ENCODE results near the gene CBR4.

CBR4 gene

DNA sequence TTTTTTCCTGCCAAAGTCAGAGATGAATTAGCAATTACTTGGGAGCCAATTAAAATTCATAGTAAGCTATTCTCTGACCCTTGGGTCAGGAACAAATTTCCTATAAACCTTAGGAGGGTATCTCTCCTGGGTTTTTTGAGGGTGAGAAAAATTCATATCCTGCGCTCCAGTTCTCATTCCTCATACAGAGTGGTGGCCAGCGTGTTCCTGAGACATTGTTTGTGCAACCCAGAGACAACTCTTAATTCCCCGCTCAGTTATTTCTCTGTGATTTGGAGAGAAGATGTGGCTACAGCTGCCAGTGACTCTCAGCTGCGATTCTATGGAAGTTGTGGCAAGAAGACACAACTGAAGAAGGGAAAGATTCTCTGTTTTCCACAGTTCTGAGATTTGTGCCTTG lies 37.9 kb upstream of the CBR4 start:
- Histone ChIP-seq H3K36me3 (ENCODE audit: control insufficient read depth, low read length) (no peaks in the 10 kb centered on the region), H3F3A (ENCODE audit: control insufficient read depth, insufficient read depth) (no peaks in the 10 kb centered on the region), H3K27me3 (ENCODE audit: control insufficient read depth, low read length) (no peaks in the 10 kb centered on the region), H3K4me1 (ENCODE audit: control insufficient read depth, low read length) (no peaks in the 10 kb centered on the region), H4K20me1 (ENCODE audit: control insufficient read depth, insufficient read depth, low read depth, low read length) (no peaks in the 10 kb centered on the region), H3K9me3 (ENCODE audit: control insufficient read depth, insufficient read depth, low read length) (no peaks in the 10 kb centered on the region), H3K4me2 (ENCODE audit: low read length) (no peak overlapping the region), H3K27ac (ENCODE audit: low read depth, low read length) (no peak overlapping the region), H3K4me3 (ENCODE audit: low read length) (no peak overlapping the region), H3K79me2 (ENCODE audit: control insufficient read depth, low read length) (no peaks in the 10 kb centered on the region), H3K9me2 (replicated peaks; ENCODE audit: control insufficient read depth, low read length) (no peaks in the 10 kb centered on the region)
- TF ChIP-seq EZH2phosphoT487 (IDR thresholded peaks at IDR 0.05; ENCODE audit: borderline replicate concordance, low read length) = no peak
- TF ChIP-seq, protein P1, sequence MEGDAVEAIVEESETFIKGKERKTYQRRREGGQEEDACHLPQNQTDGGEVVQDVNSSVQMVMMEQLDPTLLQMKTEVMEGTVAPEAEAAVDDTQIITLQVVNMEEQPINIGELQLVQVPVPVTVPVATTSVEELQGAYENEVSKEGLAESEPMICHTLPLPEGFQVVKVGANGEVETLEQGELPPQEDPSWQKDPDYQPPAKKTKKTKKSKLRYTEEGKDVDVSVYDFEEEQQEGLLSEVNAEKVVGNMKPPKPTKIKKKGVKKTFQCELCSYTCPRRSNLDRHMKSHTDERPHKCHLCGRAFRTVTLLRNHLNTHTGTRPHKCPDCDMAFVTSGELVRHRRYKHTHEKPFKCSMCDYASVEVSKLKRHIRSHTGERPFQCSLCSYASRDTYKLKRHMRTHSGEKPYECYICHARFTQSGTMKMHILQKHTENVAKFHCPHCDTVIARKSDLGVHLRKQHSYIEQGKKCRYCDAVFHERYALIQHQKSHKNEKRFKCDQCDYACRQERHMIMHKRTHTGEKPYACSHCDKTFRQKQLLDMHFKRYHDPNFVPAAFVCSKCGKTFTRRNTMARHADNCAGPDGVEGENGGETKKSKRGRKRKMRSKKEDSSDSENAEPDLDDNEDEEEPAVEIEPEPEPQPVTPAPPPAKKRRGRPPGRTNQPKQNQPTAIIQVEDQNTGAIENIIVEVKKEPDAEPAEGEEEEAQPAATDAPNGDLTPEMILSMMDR (IDR thresholded peaks at IDR 0.05; ENCODE audit: low read depth, low read length, poor library complexity, severe bottlenecking) = no peak

DNA sequence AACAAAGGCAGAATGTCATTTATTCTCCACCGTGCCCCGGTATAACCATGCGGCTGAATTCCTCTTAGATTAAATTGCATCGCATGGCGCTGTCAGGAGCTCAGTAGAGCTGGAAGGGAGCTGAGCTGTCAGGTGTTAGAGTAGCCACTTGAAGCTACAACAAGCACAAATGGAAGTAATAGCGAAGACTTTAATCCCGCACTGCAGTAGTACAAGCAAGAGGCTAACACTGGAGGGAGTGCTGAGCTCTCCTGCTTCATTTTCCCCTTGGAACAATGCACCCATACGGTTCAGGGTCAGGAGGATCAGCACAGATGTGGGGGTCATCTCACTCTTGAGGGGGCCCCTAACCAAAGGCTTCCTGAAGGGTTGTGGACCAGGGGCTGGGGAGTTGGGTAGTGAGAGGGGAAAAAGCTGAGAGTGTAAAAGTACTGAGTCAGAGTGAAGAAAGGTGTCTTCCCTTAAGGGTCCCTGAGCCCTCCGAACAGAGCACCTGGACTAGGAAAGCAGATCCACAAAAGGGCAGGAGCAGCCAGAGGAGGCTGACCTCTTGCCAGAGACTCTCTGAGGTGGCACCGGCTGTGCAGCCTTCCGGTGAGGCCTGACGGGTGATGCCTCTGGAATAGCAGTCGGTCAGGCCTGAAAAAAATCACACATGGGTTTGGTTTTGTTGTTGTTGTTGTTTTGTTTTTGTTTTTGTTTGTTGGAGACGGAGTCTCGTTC lies 36.0 kb upstream of the CBR4 start:
- H3K79me2 ChIP-seq (ENCODE audit: control insufficient read depth, low read length) = no peaks in the 10 kb centered on the region
- TF ChIP-seq EZH2phosphoT487 (IDR thresholded peaks at IDR 0.05; ENCODE audit: borderline replicate concordance, low read length) = no peak
- TF ChIP-seq, protein P1 (IDR thresholded peaks at IDR 0.05; ENCODE audit: low read depth, low read length, poor library complexity, severe bottlenecking) = no peak
- no peaks in the 10 kb centered on the region for H3K4me1 ChIP-seq (ENCODE audit: control insufficient read depth, low read length)
- H3K4me3 ChIP-seq (ENCODE audit: low read length) = no peak overlapping the region
- H4K20me1 ChIP-seq (ENCODE audit: control insufficient read depth, insufficient read depth, low read depth, low read length) = no peaks in the 10 kb centered on the region
- no peaks in the 10 kb centered on the region for H3F3A ChIP-seq (ENCODE audit: control insufficient read depth, insufficient read depth)
- H3K9me3 ChIP-seq (ENCODE audit: control insufficient read depth, insufficient read depth, low read length) = no peaks in the 10 kb centered on the region
- H3K36me3 ChIP-seq (ENCODE audit: control insufficient read depth, low read length) = no peaks in the 10 kb centered on the region
- no peak overlapping the region for H3K27ac ChIP-seq (ENCODE audit: low read depth, low read length)
- H3K27me3 ChIP-seq (ENCODE audit: control insufficient read depth, low read length) = no peaks in the 10 kb centered on the region
- H3K4me2 ChIP-seq (ENCODE audit: low read length) = no peak overlapping the region
- H3K9me2 ChIP-seq (replicated peaks; ENCODE audit: control insufficient read depth, low read length) = no peaks in the 10 kb centered on the region

DNA sequence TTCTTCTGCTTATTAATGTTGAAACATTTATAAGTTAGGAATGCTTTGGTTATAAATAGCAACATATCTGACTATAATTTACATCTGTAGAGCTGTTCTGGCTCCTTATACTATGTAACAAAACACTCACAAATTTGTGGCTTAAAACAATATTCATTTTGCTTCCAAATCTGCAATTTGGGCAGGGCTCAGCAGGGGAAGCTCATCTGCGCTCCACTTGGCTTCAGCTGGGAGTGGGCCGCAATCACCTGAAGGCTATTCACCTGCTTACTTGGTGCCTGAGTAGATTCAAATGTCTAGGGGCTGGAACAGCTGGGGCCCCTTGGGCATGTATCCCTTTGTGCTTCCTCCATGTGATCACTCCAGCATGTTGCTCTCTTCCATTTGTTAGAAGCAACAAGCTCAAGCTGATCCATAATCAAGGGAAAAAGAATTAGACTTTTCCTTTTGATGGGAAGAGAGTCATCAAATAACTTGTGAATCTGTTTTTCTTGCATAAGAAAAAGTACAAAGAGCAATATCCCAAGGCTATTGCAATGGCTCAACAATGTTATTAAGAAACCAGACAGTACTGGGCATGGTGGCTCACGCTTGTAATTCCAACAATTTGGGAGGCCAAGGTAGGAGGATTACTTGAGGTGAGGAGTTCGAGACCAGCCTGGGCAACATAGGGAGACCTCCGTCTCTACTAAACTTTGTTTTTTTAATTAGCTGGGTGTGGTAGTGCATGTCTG lies 34.8 kb upstream of the CBR4 start:
- Histone ChIP-seq H3K9me2 (replicated peaks; ENCODE audit: control insufficient read depth, low read length) (no peaks in the 10 kb centered on the region), H3F3A (ENCODE audit: control insufficient read depth, insufficient read depth) (no peaks in the 10 kb centered on the region), H3K4me1 (ENCODE audit: control insufficient read depth, low read length) (no peaks in the 10 kb centered on the region), H3K27ac (ENCODE audit: low read depth, low read length) (no peak overlapping the region), H3K79me2 (ENCODE audit: control insufficient read depth, low read length) (no peaks in the 10 kb centered on the region), H3K36me3 (ENCODE audit: control insufficient read depth, low read length) (no peaks in the 10 kb centered on the region), H3K27me3 (ENCODE audit: control insufficient read depth, low read length) (no peaks in the 10 kb centered on the region), H4K20me1 (ENCODE audit: control insufficient read depth, insufficient read depth, low read depth, low read length) (no peaks in the 10 kb centered on the region), H3K4me3 (ENCODE audit: low read length) (no peak overlapping the region), H3K4me2 (ENCODE audit: low read length) (no peak overlapping the region), H3K9me3 (ENCODE audit: control insufficient read depth, insufficient read depth, low read length) (no peaks in the 10 kb centered on the region)
- no peak for TF ChIP-seq EZH2phosphoT487 (IDR thresholded peaks at IDR 0.05; ENCODE audit: borderline replicate concordance, low read length)
- TF ChIP-seq, protein P1 (IDR thresholded peaks at IDR 0.05; ENCODE audit: low read depth, low read length, poor library complexity, severe bottlenecking) = no peak
